Upper lobe of left lung (tissue), 6 donors: ENCODE results near the gene IGSF21. TPM values are rescaled to one million over a fixed set of nuclear protein-coding genes. Genes with fewer than 3 reads are reported as not detected.

ENCODE experiments used
- ATAC-seq, 2 donors: fragments of 200-7000 bp; cut with Tn5 transposase; one replicate each; pipeline ENCODE4 v1.9.1; 2022; ENCODE audit warnings: mild to moderate bottlenecking in 2 of 2, moderate library complexity in 2 of 2; ENCODE audit not compliant: low FRiP score in 2 of 2
- DNase-seq, 2 donors: peaks; one replicate each; pipeline ENCODE4 v3.0.0-alpha.2; 2019 to 2020
- H3K27ac ChIP-seq, 4 donors: fragments of 200-600 bp; sonication (generic); one replicate each; pipeline ENCODE4 v1.5.1; 2016 to 2019
- H3K27me3 ChIP-seq, 4 donors: fragments of 200-600 bp; sonication (generic); one replicate each; pipeline ENCODE4 v1.5.1; 2017 to 2019
- H3K36me3 ChIP-seq, 4 donors: fragments of 200-600 bp; sonication (generic); one replicate each; pipeline ENCODE4 v1.5.1; 2016 to 2019
- H3K4me1 ChIP-seq, 4 donors: fragments of 200-600 bp; sonication (generic); one replicate each; pipeline ENCODE4 v1.5.1; 2018 to 2019
- H3K4me3 ChIP-seq, 4 donors: fragments of 200-600 bp; sonication (generic); one replicate each; pipeline ENCODE4 v1.5.1; 2017 to 2019; ENCODE audit warnings: mild to moderate bottlenecking in 2 of 4, moderate library complexity in 1 of 4
- H3K9me3 ChIP-seq, 4 donors: fragments of 200-600 bp; sonication (generic); one replicate each; pipeline ENCODE4 v1.5.1; 2018 to 2019
- EP300 ChIP-seq, 4 donors: sonication (generic); formaldehyde crosslinking; IDR thresholded peaks; one replicate each; pipeline ENCODE4 v1.5.1; 2017; ENCODE audit warnings: antibody characterized with exemption in 4 of 4, control low read depth in 2 of 4
- POLR2A ChIP-seq, 4 donors: fragments of 450-650 bp; IDR thresholded peaks; one replicate each; pipeline ENCODE4 v1.5.1; 2016 to 2017; ENCODE audit warnings: antibody characterized with exemption in 4 of 4, mild to moderate bottlenecking in 2 of 4
- POLR2AphosphoS5 ChIP-seq, 2 donors: sonication (generic); formaldehyde crosslinking; IDR thresholded peaks; one replicate each; pipeline ENCODE4 v1.5.1; 2017; ENCODE audit warnings: antibody characterized with exemption in 2 of 2
- WGBS, 2 donors: methylation state at CpG; one replicate each; pipeline ENCODE4 v1.1.5; 2017 to 2018; 5-methylcytosine and 5-hydroxymethylcytosine counted together
- total RNA-seq, 6 donors: library from RNA; depleted of rRNA in 4 of 6; stranded (reverse); fragments of >200 nt in 4 of 6; gene quantifications; one replicate each; pipeline versions ENCODE4 v1.1.0 to v1.2.1, GENCODE V29; 2016 to 2021
- TF ChIP-seq, protein P1 (sequence below), 6 experiments: fragments of 450-650 bp in 4 of 6; fragments of 200-600 bp in 2 of 6; sonication (generic) in 2 of 6; IDR thresholded peaks; one replicate each; pipeline ENCODE4 v1.5.1; 2016 to 2019; ENCODE audit warnings: antibody characterized with exemption in 6 of 6
- donor health status: DM: no; HTN: no; CAD: no; lungs with moderate emphysema.
- donor health status: DM: no; HTN: yes; CAD: no; lungs with severe emphysema.

IGSF21 gene
- total RNA-seq, 6 donors from 2014 or later, result 1.1 to 2.9 (median 2.0) TPM; not detected in 1

DNA sequence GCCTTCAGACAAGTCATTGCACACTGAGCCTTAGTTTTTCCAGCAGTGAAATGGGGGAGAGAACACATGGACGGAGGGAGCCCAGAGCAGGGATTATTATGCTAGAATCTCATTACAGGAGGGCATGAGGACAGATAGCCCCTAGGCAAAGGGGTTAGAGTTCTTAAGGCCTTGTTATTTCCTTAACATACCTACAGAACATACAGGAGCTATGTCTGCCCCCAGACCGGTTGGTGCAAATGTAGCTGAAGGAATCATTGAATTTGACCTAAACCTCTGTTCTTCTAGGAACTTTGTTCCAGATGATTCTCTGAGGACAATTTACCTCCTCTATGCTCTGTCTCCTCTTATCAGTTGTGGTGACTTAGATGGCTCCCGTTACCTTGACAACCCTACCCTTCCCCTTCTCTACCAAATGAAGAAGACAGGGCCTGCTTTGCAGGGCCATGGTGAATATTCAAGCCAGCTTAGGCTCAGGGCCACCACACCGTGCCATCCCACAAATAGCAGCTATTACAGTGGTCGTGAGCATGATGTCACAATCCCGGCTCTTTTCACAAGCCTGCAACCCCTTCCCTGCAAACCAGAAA is 156.9 kb downstream of the IGSF21 start:
- ATAC-seq (no peak), DNase-seq (no peak)
- Histone ChIP-seq H3K4me3 (no peak overlapping the region), H3K36me3 (no peaks in the 10 kb centered on the region), H3K9me3 (no peaks in the 10 kb centered on the region), H3K27me3 (no peaks in the 10 kb centered on the region), H3K27ac (no peak overlapping the region), H3K4me1 (no peaks in the 10 kb centered on the region)
- TF ChIP-seq, protein P1, sequence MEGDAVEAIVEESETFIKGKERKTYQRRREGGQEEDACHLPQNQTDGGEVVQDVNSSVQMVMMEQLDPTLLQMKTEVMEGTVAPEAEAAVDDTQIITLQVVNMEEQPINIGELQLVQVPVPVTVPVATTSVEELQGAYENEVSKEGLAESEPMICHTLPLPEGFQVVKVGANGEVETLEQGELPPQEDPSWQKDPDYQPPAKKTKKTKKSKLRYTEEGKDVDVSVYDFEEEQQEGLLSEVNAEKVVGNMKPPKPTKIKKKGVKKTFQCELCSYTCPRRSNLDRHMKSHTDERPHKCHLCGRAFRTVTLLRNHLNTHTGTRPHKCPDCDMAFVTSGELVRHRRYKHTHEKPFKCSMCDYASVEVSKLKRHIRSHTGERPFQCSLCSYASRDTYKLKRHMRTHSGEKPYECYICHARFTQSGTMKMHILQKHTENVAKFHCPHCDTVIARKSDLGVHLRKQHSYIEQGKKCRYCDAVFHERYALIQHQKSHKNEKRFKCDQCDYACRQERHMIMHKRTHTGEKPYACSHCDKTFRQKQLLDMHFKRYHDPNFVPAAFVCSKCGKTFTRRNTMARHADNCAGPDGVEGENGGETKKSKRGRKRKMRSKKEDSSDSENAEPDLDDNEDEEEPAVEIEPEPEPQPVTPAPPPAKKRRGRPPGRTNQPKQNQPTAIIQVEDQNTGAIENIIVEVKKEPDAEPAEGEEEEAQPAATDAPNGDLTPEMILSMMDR (IDR thresholded peaks at IDR 0.05), result no peak
- TF ChIP-seq POLR2A (IDR thresholded peaks at IDR 0.05) (no peak), POLR2AphosphoS5 (IDR thresholded peaks at IDR 0.05) (no peak), EP300 (IDR thresholded peaks at IDR 0.05) (no peak)
- WGBS, 2 donors, result 63 to 69% methylated on average over 6 of the region's 6 CpGs

GRCh38 chr1:18265641-18266040 is 158.0 kb downstream of the IGSF21 start:
- TF ChIP-seq, protein P1 (IDR thresholded peaks at IDR 0.05), result no peak
- no peak for TF ChIP-seq EP300 (IDR thresholded peaks at IDR 0.05)
- no peak for TF ChIP-seq POLR2AphosphoS5 (IDR thresholded peaks at IDR 0.05)
- no peak for TF ChIP-seq POLR2A (IDR thresholded peaks at IDR 0.05)
- ATAC-seq, result no peak
- Histone ChIP-seq H3K4me1 (no peaks in the 10 kb centered on the region), H3K4me3 (no peak overlapping the region), H3K9me3 (no peaks in the 10 kb centered on the region), H3K36me3 (no peaks in the 10 kb centered on the region), H3K27ac (no peak overlapping the region), H3K27me3 (no peaks in the 10 kb centered on the region)
- WGBS, 2 donors, result 65 to 76% methylated on average over 9 of the region's 9 CpGs
- no peak for DNase-seq

GRCh38 chr1:18266391-18266790 is 158.8 kb downstream of the IGSF21 start:
- no peak for ATAC-seq
- WGBS, 2 donors, result 80 to 83% methylated on average over 2 of the region's 2 CpGs
- DNase-seq, result no peak
- H3K4me3 ChIP-seq, result no peak overlapping the region
- H3K9me3 ChIP-seq, result no peaks in the 10 kb centered on the region
- no peaks in the 10 kb centered on the region for H3K27me3 ChIP-seq
- no peak overlapping the region for H3K27ac ChIP-seq
- H3K36me3 ChIP-seq, result no peaks in the 10 kb centered on the region
- H3K4me1 ChIP-seq, result no peaks in the 10 kb centered on the region
- TF ChIP-seq, protein P1 (IDR thresholded peaks at IDR 0.05), result no peak
- TF ChIP-seq POLR2A (IDR thresholded peaks at IDR 0.05), result no peak
- TF ChIP-seq EP300 (IDR thresholded peaks at IDR 0.05), result no peak
- no peak for TF ChIP-seq POLR2AphosphoS5 (IDR thresholded peaks at IDR 0.05)

DNA sequence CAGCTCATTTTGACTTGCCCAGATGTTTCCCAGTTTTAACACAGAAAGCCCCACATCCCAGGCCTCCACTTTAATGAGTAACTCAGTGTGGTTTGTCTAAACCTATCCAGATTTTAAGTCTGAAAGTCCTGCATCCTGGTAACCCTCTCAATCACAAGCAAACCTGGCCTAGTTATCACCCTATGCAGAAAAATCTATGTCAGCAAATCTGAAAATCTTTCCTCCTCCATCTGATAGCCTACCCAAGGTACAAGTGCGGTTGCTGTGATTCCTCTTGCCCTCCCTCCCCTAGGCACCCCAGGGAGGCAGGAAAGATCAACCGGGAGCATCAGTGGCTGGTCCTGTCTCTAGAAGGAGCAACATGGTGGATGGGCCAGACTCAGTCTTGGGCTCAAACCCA is 163.7 kb downstream of the IGSF21 start:
- no peak for DNase-seq
- Histone ChIP-seq H3K4me1 (no peaks in the 10 kb centered on the region), H3K36me3 (no peaks in the 10 kb centered on the region), H3K27ac (no peak overlapping the region), H3K27me3 (no peaks in the 10 kb centered on the region), H3K9me3 (no peaks in the 10 kb centered on the region), H3K4me3 (no peak overlapping the region)
- ATAC-seq, result no peak
- TF ChIP-seq EP300 (IDR thresholded peaks at IDR 0.05) (no peak), POLR2A (IDR thresholded peaks at IDR 0.05) (no peak), POLR2AphosphoS5 (IDR thresholded peaks at IDR 0.05) (no peak)
- TF ChIP-seq, protein P1 (IDR thresholded peaks at IDR 0.05), result no peak
- 76 to 87% methylated on average over 2 of the region's 2 CpGs for WGBS, 2 donors

DNA sequence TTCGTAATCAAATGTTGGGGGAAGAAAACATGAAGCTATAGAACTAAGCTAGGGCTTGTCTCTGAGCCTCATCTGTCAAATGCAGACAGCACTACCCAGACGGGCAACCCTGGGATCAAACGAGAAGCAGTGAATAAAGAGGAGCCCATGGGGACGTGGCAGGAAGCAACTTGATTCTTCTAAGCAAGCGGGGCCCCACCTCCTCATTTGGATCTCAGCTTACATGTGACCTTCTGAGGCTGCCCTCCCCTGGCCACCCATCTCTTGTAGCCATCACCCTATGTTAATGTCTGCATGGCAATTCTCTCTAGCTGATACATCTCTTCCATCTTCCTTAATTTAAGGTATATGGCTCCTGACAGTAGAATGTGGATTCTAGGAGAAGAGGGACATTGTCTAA is 171.3 kb downstream of the IGSF21 start:
- no peak overlapping the region for H3K4me3 ChIP-seq
- no peaks in the 10 kb centered on the region for H3K4me1 ChIP-seq
- TF ChIP-seq EP300 (IDR thresholded peaks at IDR 0.05) (no peak), POLR2A (IDR thresholded peaks at IDR 0.05) (no peak), POLR2AphosphoS5 (IDR thresholded peaks at IDR 0.05) (no peak)
- TF ChIP-seq, protein P1 (IDR thresholded peaks at IDR 0.05), result no peak
- H3K36me3 ChIP-seq, result no peaks in the 10 kb centered on the region
- no peaks in the 10 kb centered on the region for H3K9me3 ChIP-seq
- WGBS, 2 donors, result 18 to 27% methylated on average over 5 of the region's 5 CpGs
- no peak overlapping the region for H3K27ac ChIP-seq
- no peak for DNase-seq
- no peak for ATAC-seq
- H3K27me3 ChIP-seq, result peaks cover 0 to 5% (median 0%) of the 10 kb centered on the region in 4 donors
